H1 (cell line): ENCODE measurements around the gene DLEC1. TPM values are rescaled to one million over a fixed set of nuclear protein-coding genes. Genes with fewer than 3 reads are reported as not detected.

Source experiments
- CTCF ChIA-PET: fragments of 300-600 bp; sonication (Branson Sonifier 250); formaldehyde crosslinking; loops from one replicate; lab custom pipeline; 2021; ENCODE audit not compliant: partially characterized antibody; lab: Charles Lee
- POLR2A ChIA-PET: fragments of 300-600 bp; sonication (Branson Sonifier 250); formaldehyde crosslinking; loops from one replicate; lab custom pipeline; 2021; ENCODE audit warnings: inconsistent platforms; ENCODE audit not compliant: partially characterized antibody; lab: Charles Lee
- DNase-seq, 2 experiments: peaks; one replicate each; pipeline versions ENCODE4 v3.0.0 to v3.0.0-alpha.2; 2010 to 2022; ENCODE audit warnings: low spot score in 2 of 2, low read depth in 1 of 2, mixed read lengths in 1 of 2
- FAIRE-seq: peaks from 2 replicates; lab custom pipeline; 2011; peaks lifted over from hg19 to GRCh38; lab: Jason Lieb, UNC
- H2AFZ ChIP-seq: 2 replicates; pipeline ENCODE4 v1.8.1; 2012; ENCODE audit warnings: low read length, inconsistent platforms
- H2AK5ac ChIP-seq: 2 replicates; pipeline ENCODE4 v1.6.1; 2013; ENCODE audit warnings: low read depth, low read length
- H2BK120ac ChIP-seq: replicated peaks from 2 replicates; pipeline ENCODE3; 2013; ENCODE audit warnings: low read depth, low read length, inconsistent platforms
- H2BK12ac ChIP-seq: 2 replicates; pipeline ENCODE4 v1.6.1; 2013; ENCODE audit warnings: low read depth, low read length
- H2BK15ac ChIP-seq: 2 replicates; pipeline ENCODE4 v1.6.1; 2013; ENCODE audit warnings: low read length
- H2BK20ac ChIP-seq: 2 replicates; pipeline ENCODE4 v1.6.1; 2013; ENCODE audit warnings: low read length
- H2BK5ac ChIP-seq: 2 replicates; pipeline ENCODE4 v1.6.1; 2013; ENCODE audit warnings: low read depth, low read length
- H3K14ac ChIP-seq: 2 replicates; pipeline ENCODE4 v1.6.1; 2013; ENCODE audit warnings: inconsistent platforms; ENCODE audit not compliant: insufficient read length
- H3K18ac ChIP-seq: 2 replicates; pipeline ENCODE4 v1.6.1; 2013; ENCODE audit warnings: low read length; ENCODE audit errors: extremely low read depth
- H3K23ac ChIP-seq: 2 replicates; pipeline ENCODE4 v1.6.1; 2013; ENCODE audit warnings: inconsistent platforms; ENCODE audit not compliant: insufficient read length
- H3K23me2 ChIP-seq: 2 replicates; pipeline ENCODE4 v1.6.1; 2013; ENCODE audit warnings: low read depth, low read length
- H3K27ac ChIP-seq: 2 replicates; pipeline ENCODE4 v1.6.1; 2011; ENCODE audit warnings: low read depth, low read length, inconsistent platforms
- H3K27me3 ChIP-seq, 4 experiments: replicated peaks in 1 of 4; 1 replicate in 1 of 4; 2 replicates in 3 of 4; pipeline versions ENCODE4 v1.6.1 to v1.8.1; 2011 to 2013; ENCODE audit warnings: low read length in 3 of 4, mild to moderate bottlenecking in 3 of 4, inconsistent platforms in 2 of 4, mixed read lengths in 2 of 4, moderate library complexity in 1 of 4; ENCODE audit not compliant: control insufficient read depth in 3 of 4, insufficient read depth in 3 of 4; ENCODE audit errors: extremely low read depth in 1 of 4
- H3K36me3 ChIP-seq, 4 experiments: 2 replicates each; pipeline versions ENCODE4 v1.6.1 to v1.8.1; 2011 to 2013; ENCODE audit warnings: mild to moderate bottlenecking in 4 of 4, low read length in 3 of 4, moderate library complexity in 2 of 4, control low read depth in 1 of 4, inconsistent platforms in 1 of 4; ENCODE audit not compliant: insufficient read depth in 4 of 4, control insufficient read depth in 2 of 4
- H3K4ac ChIP-seq: replicated peaks from 2 replicates; pipeline ENCODE3; 2013; ENCODE audit warnings: low read length, low read depth, mixed read lengths, inconsistent platforms; ENCODE audit not compliant: insufficient read length
- H3K4me1 ChIP-seq, 4 experiments: replicated peaks in 1 of 4; 1 replicate in 1 of 4; 2 replicates in 3 of 4; pipeline versions ENCODE4 v1.6.1 to v1.8.1; 2011 to 2013; ENCODE audit warnings: low read length in 3 of 4, inconsistent platforms in 2 of 4, mixed read lengths in 1 of 4; ENCODE audit not compliant: insufficient read depth in 4 of 4, control insufficient read depth in 3 of 4
- H3K4me2 ChIP-seq, 2 experiments: 2 replicates each; pipeline versions ENCODE4 v1.6.1 to v1.8.1; 2011 to 2013; ENCODE audit warnings: low read depth in 2 of 2, low read length in 2 of 2, control low read depth in 1 of 2, inconsistent platforms in 1 of 2, mild to moderate bottlenecking in 1 of 2; ENCODE audit not compliant: insufficient read depth in 1 of 2
- H3K4me3 ChIP-seq, 4 experiments: fragments of 200-600, 300-600 bp in 1 of 4; sonication (generic), shearing (Covaris generic), sonication (Bioruptor Twin) in 1 of 4; 2 replicates each; pipeline versions ENCODE4 v1.5.1 to v1.8.1; 2011 to 2016; ENCODE audit warnings: low read length in 4 of 4, low read depth in 3 of 4, control low read depth in 2 of 4, inconsistent platforms in 2 of 4, mild to moderate bottlenecking in 2 of 4, mixed read lengths in 1 of 4, moderate library complexity in 1 of 4; ENCODE audit not compliant: insufficient read depth in 2 of 4; ENCODE audit errors: extremely low read depth in 1 of 4
- H3K56ac ChIP-seq: replicated peaks from 2 replicates; pipeline ENCODE3; 2013; ENCODE audit warnings: low read depth, mild to moderate bottlenecking, mixed read lengths, low read length, inconsistent platforms; ENCODE audit not compliant: insufficient read length
- H3K79me1 ChIP-seq: 2 replicates; pipeline ENCODE4 v1.6.1; 2013; ENCODE audit warnings: low read depth, low read length, control low read depth
- H3K79me2 ChIP-seq, 2 experiments: 2 replicates each; pipeline versions ENCODE4 v1.6.1 to v1.8.1; 2012 to 2013; ENCODE audit warnings: low read length in 2 of 2, mild to moderate bottlenecking in 2 of 2, inconsistent platforms in 1 of 2; ENCODE audit not compliant: insufficient read depth in 2 of 2, control insufficient read depth in 1 of 2
- H3K9ac ChIP-seq, 4 experiments: replicated peaks in 1 of 4; 1 replicate in 1 of 4; 2 replicates in 3 of 4; pipeline versions ENCODE4 v1.6.1 to v1.8.1; 2011 to 2013; ENCODE audit warnings: low read depth in 3 of 4, low read length in 3 of 4, control low read depth in 2 of 4, mild to moderate bottlenecking in 2 of 4, moderate library complexity in 2 of 4, inconsistent platforms in 1 of 4; ENCODE audit errors: extremely low read depth in 1 of 4
- H3K9me3 ChIP-seq, 2 experiments: 2 replicates each; pipeline versions ENCODE4 v1.6.1 to v1.8.1; 2012 to 2013; ENCODE audit warnings: mild to moderate bottlenecking in 2 of 2, moderate library complexity in 2 of 2, control low read depth in 1 of 2, inconsistent platforms in 1 of 2, low read depth in 1 of 2, low read length in 1 of 2, mixed read lengths in 1 of 2; ENCODE audit not compliant: insufficient read depth in 2 of 2
- H4K20me1 ChIP-seq, 2 experiments: replicated peaks in 1 of 2; 2 replicates each; pipeline versions ENCODE3 to v1.8.1; 2011 to 2013; ENCODE audit warnings: inconsistent platforms in 2 of 2, low read length in 2 of 2, mild to moderate bottlenecking in 1 of 2; ENCODE audit not compliant: insufficient read depth in 2 of 2, control insufficient read depth in 1 of 2
- H4K5ac ChIP-seq: 2 replicates; pipeline ENCODE4 v1.6.1; 2013; ENCODE audit warnings: low read length, low read depth, mixed read lengths, inconsistent platforms; ENCODE audit not compliant: insufficient read length
- H4K8ac ChIP-seq: 2 replicates; pipeline ENCODE4 v1.8.0; 2013; ENCODE audit warnings: mild to moderate bottlenecking, moderate library complexity, low read length, inconsistent platforms; ENCODE audit not compliant: insufficient read depth; ENCODE audit errors: extremely low read depth
- H4K91ac ChIP-seq: replicated peaks from 2 replicates; pipeline ENCODE3; 2013; ENCODE audit warnings: low read length, mixed read lengths, inconsistent platforms; ENCODE audit not compliant: insufficient read length
- ASH2L ChIP-seq: fragments of 200-600, 300-600 bp; sonication (generic); IDR thresholded peaks from one replicate; pipeline ENCODE4 v1.7.1; 2017; ENCODE audit warnings: low read length
- CHD1 ChIP-seq: IDR thresholded peaks from 2 replicates; pipeline ENCODE4 v1.6.1; 2012; ENCODE audit warnings: low read depth, low read length, improper control_type of control experiment
- CREB1 ChIP-seq: IDR thresholded peaks from 2 replicates; pipeline ENCODE4 v1.6.1; 2012; ENCODE audit warnings: inconsistent platforms
- JUND ChIP-seq: IDR thresholded peaks from 2 replicates; pipeline ENCODE4 v1.6.1; 2011; ENCODE audit warnings: mild to moderate bottlenecking, improper control_type of control experiment, low read length
- MAFK ChIP-seq: IDR thresholded peaks from 2 replicates; pipeline ENCODE4 v1.6.1; 2012; ENCODE audit warnings: low read depth, mild to moderate bottlenecking, improper control_type of control experiment, low read length
- POLR2A ChIP-seq, 2 experiments: IDR thresholded peaks; 1 replicate in 1 of 2; 2 replicates in 1 of 2; pipeline ENCODE4 v1.6.1; 2011; ENCODE audit warnings: low read depth in 2 of 2, low read length in 2 of 2, mild to moderate bottlenecking in 2 of 2; ENCODE audit errors: control extremely low read depth in 1 of 2
- POLR2AphosphoS5 ChIP-seq: IDR thresholded peaks from 2 replicates; pipeline ENCODE4 v1.6.1; 2011; ENCODE audit warnings: low read depth, low read length
- SAP30 ChIP-seq: fragments of 300-600 bp; sonication (generic); IDR thresholded peaks from 2 replicates; pipeline ENCODE4 v1.7.1; 2012; ENCODE audit warnings: low read length, moderate library complexity, mild to moderate bottlenecking, inconsistent platforms; ENCODE audit not compliant: insufficient read depth, insufficient replicate concordance
- YY1 ChIP-seq: IDR thresholded peaks from 2 replicates; pipeline ENCODE4 v1.6.1; 2011; ENCODE audit warnings: low read depth, mild to moderate bottlenecking, low read length
- WGBS, 2 experiments: shearing (Covaris generic) in 1 of 2; methylation state at CpG; one replicate each; pipeline versions ENCODE4 v1.1.6 to v1.1.7; 2013 to 2015; ENCODE audit warnings: low lambda C conversion rate in 2 of 2, mixed read lengths in 2 of 2, inconsistent platforms in 1 of 2, low coverage in 1 of 2, missing lambda C conversion rate in 1 of 2; ENCODE audit not compliant: insufficient replicate concordance in 2 of 2, insufficient coverage in 1 of 2, insufficient read length in 1 of 2; ENCODE audit errors: extremely low coverage in 1 of 2, missing lambda C conversion rate in 1 of 2; 5-methylcytosine and 5-hydroxymethylcytosine counted together
- polyA plus RNA-seq, 7 experiments: library from polyadenylated mRNA; depleted of rRNA in 3 of 7; stranded (reverse) in 5 of 7; unstranded in 2 of 7; fragments of >200 nt in 5 of 7; fragments of 200-250 nt in 2 of 7; gene quantifications; 1 replicate in 5 of 7; 2 replicates in 1 of 7; 4 replicates in 1 of 7; pipeline versions ENCODE4 v1.2.1 to v1.2.3, GENCODE V29; 2011 to 2013; ENCODE audit warnings: missing spikeins in 2 of 7, mixed read lengths in 2 of 7
- total RNA-seq: library from RNA; stranded (reverse); fragmentation: NEBNext Ultra II Directional; extraction: Animal tissue kit (Norgen Biotek cat#: 25700); gene quantifications from 2 replicates; pipeline ENCODE4 v1.2.1, GENCODE V29; 2021
- TF ChIP-seq, protein P1 (sequence below): IDR thresholded peaks from 2 replicates; pipeline ENCODE4 v1.6.1; 2012; ENCODE audit warnings: low read length, inconsistent platforms
- TF ChIP-seq, protein P2 (sequence below): IDR thresholded peaks from 2 replicates; pipeline ENCODE4 v1.6.1; 2012; ENCODE audit warnings: inconsistent platforms

Gene DLEC1
- total and polyA plus RNA-seq, 2 of the 8 experiments (the other 6 are each of a cell fraction or from before 2014, with no cell fraction given): 0.26 to 0.76 TPM

DNA sequence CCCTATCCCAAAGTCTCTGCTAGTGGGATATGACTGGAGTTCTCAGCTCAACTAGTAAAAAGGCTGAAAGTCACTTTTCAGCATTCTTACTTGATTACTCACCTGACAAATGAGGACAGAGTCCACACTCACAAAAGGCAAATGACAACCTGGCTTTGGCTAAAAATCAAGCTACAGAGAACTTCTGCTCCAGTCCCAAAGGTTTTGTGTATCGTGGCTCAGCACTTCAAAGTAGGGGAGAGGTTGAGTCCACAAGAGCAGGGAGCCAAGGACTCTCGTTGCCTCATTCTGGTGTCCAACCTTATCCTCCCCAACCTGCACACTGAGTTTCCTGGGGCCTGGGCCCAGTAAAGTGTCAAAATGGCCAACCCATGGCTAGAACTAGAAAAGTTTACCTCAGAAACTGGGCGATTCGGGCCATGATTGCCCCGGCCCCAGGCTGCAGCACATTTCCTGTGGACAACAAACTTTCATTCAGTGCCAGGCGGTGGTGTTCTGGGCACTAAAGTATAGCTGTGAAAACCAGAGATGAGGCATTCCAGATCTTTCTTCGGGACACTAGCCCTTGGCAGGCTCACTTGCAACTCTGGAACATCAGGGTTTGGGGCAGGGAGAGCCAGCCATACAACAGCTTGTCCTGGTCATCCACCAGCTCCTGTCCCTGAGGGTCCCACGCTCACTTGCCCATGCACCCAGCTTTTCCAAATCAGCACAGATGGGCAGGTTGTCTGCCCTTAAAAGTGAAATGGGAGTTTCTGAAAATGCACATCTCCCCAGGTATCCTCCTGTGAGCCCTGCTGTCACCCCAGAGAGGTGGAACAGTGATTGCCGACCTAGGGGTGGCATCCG lies 94.8 kb downstream of the DLEC1 start:
- Histone ChIP-seq H4K8ac (no peak overlapping the region), H3K4me1 (peaks cover 4 to 13% (median 9%) of the 10 kb centered on the region in 4 experiments), H4K5ac (no peak overlapping the region), H2BK20ac (no peak overlapping the region), H2BK120ac (no peak overlapping the region), H3K4me3 (no peak overlapping the region), H3K4me2 (no peak overlapping the region), H3K23me2 (peaks cover 13% of the 10 kb centered on the region), H3K9ac (no peak overlapping the region), H3K14ac (no peak overlapping the region), H3K56ac (no peak overlapping the region), H2AK5ac (no peak overlapping the region), H3K27me3 (no peaks in the 10 kb centered on the region), H2AFZ (no peak overlapping the region), H2BK12ac (no peak overlapping the region), H3K18ac (no peak overlapping the region), H3K36me3 (peaks cover 6 to 32% (median 16%) of the 10 kb centered on the region in 4 experiments), H3K79me1 (no peaks in the 10 kb centered on the region; the same call in 1 of the 2 replicates), H3K27ac (no peak overlapping the region), H3K79me2 (peaks cover 0 to 5% of the 10 kb centered on the region in 2 experiments; a peak in 1 of 4 replicates), H3K23ac (no peak overlapping the region), H4K20me1 (peaks cover 6 to 7% of the 10 kb centered on the region in 2 experiments), H3K4ac (no peak overlapping the region), H3K9me3 (no peaks in the 10 kb centered on the region), H4K91ac (no peak overlapping the region), H2BK15ac (no peak overlapping the region), H2BK5ac (no peak overlapping the region)
- DNase-seq (no peak), FAIRE-seq (no peak)
- 90% methylated on average over 10 of the region's 10 CpGs; no CpG with 5 or more reads in 1 of the 2 experiments for WGBS, 2 experiments
- ChIA-PET POLR2A (interaction anchor here (1.4 kb wide), 1 partner anchor 13 kb away, joined by 4 read pairs; no protein-coding TSS in a partner anchor), CTCF (interaction anchor here (0.5 to 9.6 kb wide), 10 partner anchors 15 to 528 kb away, joined by 3 to 105 read pairs (median 5); partner anchors contain the start of gene SLC22A14)
- TF ChIP-seq, protein P1, sequence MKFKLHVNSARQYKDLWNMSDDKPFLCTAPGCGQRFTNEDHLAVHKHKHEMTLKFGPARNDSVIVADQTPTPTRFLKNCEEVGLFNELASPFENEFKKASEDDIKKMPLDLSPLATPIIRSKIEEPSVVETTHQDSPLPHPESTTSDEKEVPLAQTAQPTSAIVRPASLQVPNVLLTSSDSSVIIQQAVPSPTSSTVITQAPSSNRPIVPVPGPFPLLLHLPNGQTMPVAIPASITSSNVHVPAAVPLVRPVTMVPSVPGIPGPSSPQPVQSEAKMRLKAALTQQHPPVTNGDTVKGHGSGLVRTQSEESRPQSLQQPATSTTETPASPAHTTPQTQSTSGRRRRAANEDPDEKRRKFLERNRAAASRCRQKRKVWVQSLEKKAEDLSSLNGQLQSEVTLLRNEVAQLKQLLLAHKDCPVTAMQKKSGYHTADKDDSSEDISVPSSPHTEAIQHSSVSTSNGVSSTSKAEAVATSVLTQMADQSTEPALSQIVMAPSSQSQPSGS: no peak
- TF ChIP-seq YY1: no peak
- TF ChIP-seq JUND: no peak
- no peak for TF ChIP-seq CREB1
- TF ChIP-seq, protein P2, sequence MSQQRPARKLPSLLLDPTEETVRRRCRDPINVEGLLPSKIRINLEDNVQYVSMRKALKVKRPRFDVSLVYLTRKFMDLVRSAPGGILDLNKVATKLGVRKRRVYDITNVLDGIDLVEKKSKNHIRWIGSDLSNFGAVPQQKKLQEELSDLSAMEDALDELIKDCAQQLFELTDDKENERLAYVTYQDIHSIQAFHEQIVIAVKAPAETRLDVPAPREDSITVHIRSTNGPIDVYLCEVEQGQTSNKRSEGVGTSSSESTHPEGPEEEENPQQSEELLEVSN: no peak
- no peak for TF ChIP-seq SAP30
- no peak for TF ChIP-seq CHD1
- TF ChIP-seq MAFK: no peak
- TF ChIP-seq POLR2A (IDR thresholded peaks at IDR 0.05; ENCODE audit: control extremely low read depth in 1 of 2, low read depth in 2 of 2, low read length in 2 of 2): no peak
- TF ChIP-seq ASH2L: no peak
- TF ChIP-seq POLR2AphosphoS5: no peak
